Psoas muscle (tissue), 8 donors: ENCODE results near the gene STRADA. TPM values are rescaled to one million over a fixed set of nuclear protein-coding genes. Genes with fewer than 3 reads are reported as not detected.

ENCODE experiments used
- ATAC-seq, 4 donors: fragments of 200-7000 bp; cut with Tn5 transposase; one replicate each; pipeline ENCODE4 v1.9.1; 2020; ENCODE audit warnings: moderate library complexity in 3 of 4, mild to moderate bottlenecking in 2 of 4
- DNase-seq, 2 donors: peaks; one replicate each; pipeline ENCODE4 v3.0.0-alpha.2; 2020
- H3K27ac ChIP-seq: fragments of 200-600 bp; one replicate; pipeline ENCODE4 v1.8.0; 2022
- H3K27me3 ChIP-seq, 3 donors: fragments of 200-600 bp in 1 of 3; one replicate each; pipeline versions ENCODE4 v1.6.1 to v1.8.0; 2013 to 2022; ENCODE audit warnings: low read length in 2 of 3, mild to moderate bottlenecking in 2 of 3, moderate library complexity in 1 of 3; ENCODE audit not compliant: insufficient read depth in 3 of 3
- H3K36me3 ChIP-seq, 2 donors: fragments of 200-600 bp in 1 of 2; one replicate each; pipeline versions ENCODE4 v1.6.1 to v1.8.0; 2013 to 2022; ENCODE audit warnings: low read depth in 1 of 2, mild to moderate bottlenecking in 1 of 2, moderate library complexity in 1 of 2; ENCODE audit not compliant: insufficient read depth in 1 of 2
- H3K4me1 ChIP-seq: fragments of 200-600 bp; one replicate; pipeline ENCODE4 v1.8.0; 2022
- H3K4me3 ChIP-seq: fragments of 200-600 bp; one replicate; pipeline ENCODE4 v1.8.0; 2022; ENCODE audit warnings: mild to moderate bottlenecking
- H3K9me3 ChIP-seq: fragments of 200-600 bp; one replicate; pipeline ENCODE4 v1.8.0; 2022
- WGBS, 3 donors: extraction: QIAGEN DNeasy Blood & Tissue Kit; methylation state at CpG; one replicate each; pipeline versions ENCODE4 v1.1.6 to v1.1.7; 2013; 5-methylcytosine and 5-hydroxymethylcytosine counted together
- intact Hi-C, 2 donors: fragments of 100-400 bp; cut with DNase I; formaldehyde crosslinking; loops; one replicate each; pipeline versions ENCODE4 v1.11.0 to v1.14.2; 2022
- polyA plus RNA-seq, 3 donors: library from polyadenylated mRNA; stranded (reverse); fragments of 200-250 nt; gene quantifications; one replicate each; pipeline ENCODE4 v1.2.3, GENCODE V29; 2013
- total RNA-seq, 4 donors: library from RNA; stranded (reverse); fragmentation: NEBNext Ultra II Directional in 2 of 4; extraction: Animal tissue kit (Norgen Biotek cat#: 25700) in 2 of 4; gene quantifications; one replicate each; pipeline versions ENCODE4 v1.2.1 to v1.2.4, GENCODE V29; 2021 to 2023
- TF ChIP-seq, protein P1 (sequence below): fragments of 200-600 bp; IDR thresholded peaks from one replicate; pipeline ENCODE4 v1.8.0; 2022; ENCODE audit warnings: antibody characterized with exemption
- donor health status: healthy with polysubstance abuse.
- donor health status: DM: no; HTN: no; CAD: no; lungs with moderate emphysema.
- donor health status: Bipolar disorder and iron deficiency.
- donor health status: healthy.
- donor health status: DM: yes; HTN: yes; CAD: no.
- donor health status: DM: no; HTN: no; CAD: no.
- donor health status: DM: no; HTN: no; CAD: no.
- donor health status: DM: yes; HTN: yes; CAD: no.

STRADA gene
- total and polyA plus RNA-seq, 7 donors = 6.7 to 14.9 (median 9.5) TPM

DNA sequence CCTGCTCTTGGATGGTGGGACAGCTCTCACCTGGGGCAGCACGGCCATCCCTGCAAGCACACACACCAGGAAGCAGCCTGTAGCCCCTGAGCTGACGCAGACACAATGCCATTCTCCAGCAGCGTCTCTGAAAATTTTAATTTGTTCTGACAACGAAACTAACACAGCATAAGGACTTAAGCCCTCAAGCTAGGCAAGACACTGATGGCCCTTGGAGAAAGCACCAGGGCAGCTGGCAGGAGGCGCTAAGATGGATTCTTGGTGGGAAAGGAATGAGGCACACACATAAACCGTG lies 38.9 kb downstream of the STRADA start:
- Histone ChIP-seq H3K9me3 (no peaks in the 10 kb centered on the region), H3K36me3 (peaks cover 0 to 51% of the 10 kb centered on the region in 2 donors), H3K27me3 (peaks cover 0 to 28% (median 0%) of the 10 kb centered on the region in 3 donors), H3K4me1 (peaks cover 22% of the 10 kb centered on the region), H3K4me3 (no peak overlapping the region), H3K27ac (no peak overlapping the region)
- intact Hi-C loops = no loop called here
- WGBS, 3 donors = 85 to 90% (median 87%) methylated on average over 6 of the region's 6 CpGs
- no peak for ATAC-seq
- TF ChIP-seq, protein P1, sequence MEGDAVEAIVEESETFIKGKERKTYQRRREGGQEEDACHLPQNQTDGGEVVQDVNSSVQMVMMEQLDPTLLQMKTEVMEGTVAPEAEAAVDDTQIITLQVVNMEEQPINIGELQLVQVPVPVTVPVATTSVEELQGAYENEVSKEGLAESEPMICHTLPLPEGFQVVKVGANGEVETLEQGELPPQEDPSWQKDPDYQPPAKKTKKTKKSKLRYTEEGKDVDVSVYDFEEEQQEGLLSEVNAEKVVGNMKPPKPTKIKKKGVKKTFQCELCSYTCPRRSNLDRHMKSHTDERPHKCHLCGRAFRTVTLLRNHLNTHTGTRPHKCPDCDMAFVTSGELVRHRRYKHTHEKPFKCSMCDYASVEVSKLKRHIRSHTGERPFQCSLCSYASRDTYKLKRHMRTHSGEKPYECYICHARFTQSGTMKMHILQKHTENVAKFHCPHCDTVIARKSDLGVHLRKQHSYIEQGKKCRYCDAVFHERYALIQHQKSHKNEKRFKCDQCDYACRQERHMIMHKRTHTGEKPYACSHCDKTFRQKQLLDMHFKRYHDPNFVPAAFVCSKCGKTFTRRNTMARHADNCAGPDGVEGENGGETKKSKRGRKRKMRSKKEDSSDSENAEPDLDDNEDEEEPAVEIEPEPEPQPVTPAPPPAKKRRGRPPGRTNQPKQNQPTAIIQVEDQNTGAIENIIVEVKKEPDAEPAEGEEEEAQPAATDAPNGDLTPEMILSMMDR = no peak
- no peak for DNase-seq

GRCh38 chr17:63701868-63702720 lies 39.5 kb downstream of the STRADA start:
- TF ChIP-seq, protein P1 = no peak
- ATAC-seq (no peak), DNase-seq (no peak)
- WGBS, 3 donors = 87 to 94% (median 89%) methylated on average over 16 to 19 of the region's 19 CpGs
- Histone ChIP-seq H3K4me3 (no peak overlapping the region), H3K27me3 (peaks cover 0 to 28% (median 0%) of the 10 kb centered on the region in 3 donors), H3K4me1 (peaks cover 23% of the 10 kb centered on the region), H3K36me3 (peaks cover 0 to 47% of the 10 kb centered on the region in 2 donors), H3K9me3 (no peaks in the 10 kb centered on the region), H3K27ac (no peak overlapping the region)
- intact Hi-C loops = no loop called here

DNA sequence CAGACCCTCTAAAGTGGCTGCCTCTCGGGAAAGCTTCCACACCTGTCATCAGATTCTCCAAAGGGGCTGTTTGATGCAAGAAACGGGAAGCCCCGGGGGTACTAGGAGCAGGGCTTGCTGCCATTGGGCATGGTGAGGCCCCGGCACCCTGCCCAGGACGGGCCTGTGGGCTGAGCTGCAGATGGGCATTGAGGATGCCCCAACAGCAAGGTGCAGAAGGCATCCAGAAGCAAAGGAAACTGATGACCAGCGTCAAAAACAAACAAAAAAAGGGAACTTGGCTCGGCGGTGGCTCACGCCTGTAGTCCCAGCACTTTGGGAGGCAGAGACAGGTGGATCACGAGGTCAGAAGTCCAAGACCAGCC lies 40.2 kb downstream of the STRADA start:
- no peak for ATAC-seq
- no peak for DNase-seq
- WGBS, 3 donors = 59 to 69% (median 64%) methylated on average over 10 of the region's 10 CpGs
- Histone ChIP-seq H3K27ac (peak overlapping the region; percentile 46), H3K9me3 (no peaks in the 10 kb centered on the region), H3K4me1 (peaks cover 23% of the 10 kb centered on the region), H3K27me3 (peaks cover 0 to 28% (median 0%) of the 10 kb centered on the region in 3 donors), H3K36me3 (peaks cover 0 to 40% of the 10 kb centered on the region in 2 donors), H3K4me3 (peak overlapping the region; percentile 67)
- intact Hi-C loops = no loop called here
- TF ChIP-seq, protein P1 = no peak

DNA sequence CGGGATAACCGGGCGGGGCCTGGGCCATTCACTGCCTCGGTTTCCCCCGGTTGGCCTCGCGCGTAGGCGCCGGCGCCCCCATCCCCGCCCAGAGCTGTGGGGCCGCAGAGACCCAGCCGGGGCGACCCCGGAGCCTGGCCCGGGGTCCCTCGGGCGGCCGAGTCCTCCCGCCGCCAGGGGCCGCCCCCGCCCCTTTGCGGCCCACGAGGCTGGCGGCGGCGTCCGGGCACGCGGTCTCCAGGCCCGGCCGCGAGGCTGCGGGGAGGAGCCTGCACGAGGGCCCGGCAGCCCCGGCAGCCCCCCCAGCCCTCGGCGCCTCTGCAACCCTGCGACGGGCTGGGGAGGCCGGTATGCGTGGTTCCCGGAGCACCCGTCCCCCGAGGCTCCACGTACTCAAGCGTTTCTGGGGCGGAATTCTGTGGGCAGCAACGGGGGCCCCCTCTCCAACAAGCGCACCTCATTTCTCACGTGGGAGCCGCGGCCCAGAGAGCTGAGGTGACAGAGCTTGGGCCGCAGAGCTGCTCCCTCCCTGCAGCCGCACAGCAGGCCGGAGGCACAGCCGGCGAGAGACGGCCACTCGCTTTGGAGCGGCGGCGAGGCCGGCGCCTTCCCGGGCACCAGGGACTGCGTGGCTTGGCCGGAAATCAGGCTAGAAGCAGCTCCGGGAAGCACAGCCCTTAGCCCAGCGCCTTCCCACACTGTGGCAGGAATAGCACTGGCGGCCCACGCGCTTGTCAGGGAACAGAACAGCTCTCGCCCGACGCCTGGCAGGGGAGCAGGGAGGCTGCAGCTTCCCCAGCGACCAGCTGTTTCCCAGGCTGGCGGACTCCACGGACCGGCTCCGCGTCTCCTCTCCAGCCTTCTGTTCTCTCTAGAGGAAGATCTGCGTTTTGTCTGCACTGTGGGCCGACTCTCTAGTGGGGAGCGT lies 40.8 kb downstream of the STRADA start:
- intact Hi-C loops = no loop called here
- 2 to 4% (median 4%) methylated on average over 59 to 88 of the region's 88 CpGs for WGBS, 3 donors
- TF ChIP-seq, protein P1 = no peak

More for the DNA sequence above, 40.8 kb downstream of the STRADA start:
- ATAC-seq (peak; percentile 19 to 50 (median 24)), DNase-seq (peak; percentile 61 to 71)
- peaks cover 0 to 37% of the 10 kb centered on the region in 2 donors for H3K36me3 ChIP-seq
- no peaks in the 10 kb centered on the region for H3K9me3 ChIP-seq
- H3K27me3 ChIP-seq = peaks cover 0 to 28% (median 0%) of the 10 kb centered on the region in 3 donors
- H3K4me1 ChIP-seq = peaks cover 23% of the 10 kb centered on the region
- peak overlapping the region; percentile 67 for H3K4me3 ChIP-seq
- H3K27ac ChIP-seq = peak overlapping the region; percentile 46
